RWPE2 (cell line): ENCODE results near the gene AHNAK2.
"Not testable (repeated sequence)": the region's sequence is repeated elsewhere in the genome, so short reads cannot be mapped to it uniquely, and the experiment has no call there.

ENCODE experiments used
- ATAC-seq: fragments of 200-7000 bp; cut with Tn5 transposase; 3 replicates; pipeline ENCODE4 v1.9.1; 2021; ENCODE audit warnings: low read depth
- DNase-seq: peaks from one replicate; pipeline ENCODE4 v3.0.0-alpha.2; 2020; ENCODE audit warnings: low spot score
- H3K27ac ChIP-seq: fragments of 450-650 bp; 2 replicates; pipeline ENCODE4 v1.5.1; 2017; ENCODE audit warnings: mild to moderate bottlenecking; ENCODE audit not compliant: poor library complexity, severe bottlenecking
- H3K27me3 ChIP-seq: fragments of 250-450 bp; sonication (Bioruptor Pico); 2 replicates; pipeline ENCODE4 v1.5.1; 2021; ENCODE audit warnings: mild to moderate bottlenecking, moderate library complexity; ENCODE audit not compliant: insufficient read depth, poor library complexity, severe bottlenecking
- H3K36me3 ChIP-seq: fragments of 250-450 bp; sonication (Bioruptor Pico); 2 replicates; pipeline ENCODE4 v1.5.1; 2020; ENCODE audit warnings: low read depth, mild to moderate bottlenecking, moderate library complexity
- H3K4me1 ChIP-seq: fragments of 250-450 bp; sonication (Bioruptor Pico); 2 replicates; pipeline ENCODE4 v1.5.1; 2021; ENCODE audit warnings: mild to moderate bottlenecking, moderate library complexity; ENCODE audit not compliant: insufficient read depth, poor library complexity, severe bottlenecking
- H3K4me3 ChIP-seq: fragments of 250-450 bp; sonication (Bioruptor Pico); 2 replicates; pipeline ENCODE4 v1.5.1; 2021; ENCODE audit warnings: mild to moderate bottlenecking, moderate library complexity; ENCODE audit not compliant: severe bottlenecking
- H3K9me3 ChIP-seq: fragments of 250-450 bp; sonication (Bioruptor Pico); 2 replicates; pipeline ENCODE4 v1.5.1; 2021; ENCODE audit warnings: mild to moderate bottlenecking, moderate library complexity; ENCODE audit not compliant: severe bottlenecking
- CTCF ChIP-seq: fragments of 450-650 bp; IDR thresholded peaks from one replicate; pipeline ENCODE4 v1.5.1; 2017; ENCODE audit warnings: mild to moderate bottlenecking, moderate library complexity; ENCODE audit not compliant: poor library complexity, severe bottlenecking

AHNAK2 gene

DNA sequence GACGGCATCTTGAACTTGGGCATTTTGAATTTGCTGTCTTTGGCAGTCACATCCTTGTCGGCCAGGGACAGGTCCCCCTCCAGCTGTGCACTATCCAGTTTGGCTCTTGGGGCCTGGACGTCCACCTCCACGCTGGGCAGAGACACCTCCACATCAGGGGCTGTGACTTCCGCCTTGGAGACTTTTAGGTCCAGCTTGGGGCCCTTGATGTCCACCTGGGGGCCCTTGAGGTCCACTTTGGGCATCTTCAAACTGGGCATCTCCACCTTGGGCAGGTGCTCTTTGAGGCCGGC, 34.2 kb downstream of the AHNAK2 start:
- not testable (repeated sequence) for H3K9me3 ChIP-seq, H3K4me3 ChIP-seq, DNase-seq, H3K4me1 ChIP-seq, H3K27ac ChIP-seq, H3K27me3 ChIP-seq, ATAC-seq
- H3K36me3 ChIP-seq: peaks cover 46% of the 10 kb centered on the region

DNA sequence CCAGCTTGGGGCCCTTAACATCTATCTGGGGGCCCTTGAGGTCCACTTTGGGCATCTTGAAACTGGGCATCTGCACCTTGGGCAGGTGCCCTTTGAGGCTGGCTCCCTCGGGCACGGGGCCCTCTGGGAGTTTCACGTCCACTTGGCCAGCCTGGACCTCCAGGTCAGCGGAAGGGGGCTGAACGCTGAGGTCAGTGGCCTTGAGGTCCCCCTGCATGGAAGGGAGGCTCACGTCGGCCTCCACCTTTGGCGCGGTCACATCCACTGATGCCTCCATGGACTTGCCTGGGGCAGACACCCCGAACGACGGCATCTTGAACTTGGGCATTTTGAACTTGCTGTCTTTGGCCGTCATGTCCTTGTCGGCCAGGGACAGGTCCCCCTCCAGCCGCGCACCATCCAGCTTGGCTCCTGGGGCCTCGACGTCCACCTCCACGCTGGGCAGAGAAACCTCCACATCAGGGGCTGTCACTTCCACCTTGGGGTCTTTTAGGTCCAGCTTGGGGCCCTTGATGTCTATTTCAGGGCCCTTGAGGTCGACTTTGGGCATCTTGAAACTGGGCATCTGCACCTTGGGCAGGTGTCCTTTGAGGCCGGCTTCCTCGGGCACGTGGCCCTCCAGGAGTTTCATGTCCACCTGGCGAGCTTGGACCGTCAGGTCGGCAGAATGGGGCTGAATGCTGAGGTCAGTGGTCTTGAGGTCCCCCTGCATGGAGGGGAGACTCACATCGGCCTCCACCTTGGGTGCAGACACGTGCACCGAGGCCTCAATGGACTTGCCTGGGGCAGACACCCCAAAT, 34.8 kb downstream of the AHNAK2 start:
- not testable (repeated sequence) for H3K4me3 ChIP-seq, ATAC-seq, H3K9me3 ChIP-seq, H3K4me1 ChIP-seq, H3K27me3 ChIP-seq, H3K27ac ChIP-seq
- peak; percentile 67 for DNase-seq
- H3K36me3 ChIP-seq: peaks cover 52% of the 10 kb centered on the region

DNA sequence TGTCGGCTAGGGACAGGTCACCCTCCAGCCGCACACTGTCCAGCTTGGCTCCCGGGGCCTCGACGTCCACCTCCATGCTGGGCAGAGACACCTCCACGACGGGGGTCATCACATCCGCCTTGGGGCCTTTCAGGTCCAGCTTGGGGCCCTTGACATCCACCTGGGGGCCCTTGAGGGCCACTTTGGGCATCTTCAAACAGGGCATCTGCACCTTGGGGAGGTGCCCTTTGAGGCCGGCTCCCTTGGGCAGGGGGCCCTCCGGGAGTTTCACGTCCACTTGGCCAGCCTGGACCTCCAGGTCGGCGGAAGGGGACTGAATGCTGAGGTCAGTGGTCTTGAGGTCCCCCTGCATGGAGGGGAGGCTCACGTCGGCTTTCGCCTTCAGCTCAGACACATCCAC, 35.6 kb downstream of the AHNAK2 start:
- Histone ChIP-seq H3K4me3 (no peak overlapping the region), H3K4me1 (no peaks in the 10 kb centered on the region), H3K9me3 (no peaks in the 10 kb centered on the region), H3K36me3 (peaks cover 54% of the 10 kb centered on the region), H3K27ac (no peak overlapping the region), H3K27me3 (no peaks in the 10 kb centered on the region)
- DNase-seq (peak; percentile 66), ATAC-seq (no peak)
- no peak for TF ChIP-seq CTCF

DNA sequence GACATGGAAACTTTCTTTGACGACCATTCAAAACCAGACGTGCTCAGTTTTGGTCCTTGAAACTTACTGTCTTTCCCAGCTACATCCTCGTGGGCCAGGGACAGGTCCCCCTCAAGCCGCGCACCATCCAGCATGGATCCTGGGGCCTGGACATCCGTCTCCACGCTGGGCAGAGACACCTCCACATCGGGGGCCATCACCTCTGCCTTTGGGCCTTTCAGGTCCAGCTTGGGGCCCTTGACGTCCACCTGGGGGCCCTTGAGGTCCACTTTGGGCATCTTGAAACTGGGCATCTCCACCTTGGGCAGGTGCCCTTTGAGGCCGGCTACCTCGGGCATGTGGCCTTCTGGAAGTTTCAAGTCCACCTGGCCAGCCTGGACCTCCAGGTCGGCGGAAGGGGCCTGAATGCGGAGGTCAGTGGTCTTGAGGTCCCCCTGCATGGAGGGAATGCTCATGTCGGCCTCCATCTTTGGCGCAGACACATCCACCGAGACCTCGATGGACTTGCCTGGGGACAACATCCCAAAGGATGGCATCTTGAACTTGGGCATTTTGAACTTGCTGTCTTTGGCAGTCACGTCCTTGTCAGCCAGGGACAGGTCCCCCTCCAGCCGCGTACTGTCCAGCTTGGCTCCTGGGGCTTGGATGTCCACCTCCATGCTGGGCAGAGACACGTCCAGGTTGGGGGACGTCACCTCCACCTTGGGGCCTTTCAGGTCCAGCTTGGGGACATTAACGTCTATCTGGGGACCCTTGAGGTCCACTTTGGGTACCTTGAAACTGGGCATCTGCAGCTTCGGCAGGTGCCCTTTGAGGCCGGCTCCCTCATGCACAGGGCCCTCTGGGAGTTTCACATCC, 36.4 kb downstream of the AHNAK2 start:
- Histone ChIP-seq H3K36me3 (peaks cover 54% of the 10 kb centered on the region), H3K4me1 (no peaks in the 10 kb centered on the region), H3K9me3 (no peaks in the 10 kb centered on the region), H3K27me3 (no peaks in the 10 kb centered on the region), H3K27ac (no peak overlapping the region), H3K4me3 (no peak overlapping the region)
- no peak for ATAC-seq
- DNase-seq: peak; percentile 62
- TF ChIP-seq CTCF: no peak

GRCh38 chr14:104940526-104941150, 37.5 kb downstream of the AHNAK2 start:
- peak; percentile 19 for TF ChIP-seq CTCF
- Histone ChIP-seq H3K4me3 (no peak overlapping the region), H3K4me1 (no peaks in the 10 kb centered on the region), H3K9me3 (no peaks in the 10 kb centered on the region), H3K36me3 (peaks cover 54% of the 10 kb centered on the region), H3K27me3 (no peaks in the 10 kb centered on the region), H3K27ac (no peak overlapping the region)
- DNase-seq: peak; percentile 43
- ATAC-seq: no peak
